K562 (cell line): ENCODE data around the gene GAA. TPM values are rescaled to one million over a fixed set of nuclear protein-coding genes. Genes with fewer than 3 reads are reported as not detected.
A peak's percentile ranks its signal among the peaks of the same experiment; 100 is the strongest.

ENCODE experiments used
- EWSR1 ChIP-seq: fragments of 450-650 bp; IDR thresholded peaks from 2 replicates; pipeline ENCODE4 v1.6.1; 2018; ENCODE audit warnings: borderline replicate concordance, mild to moderate bottlenecking, low read depth, moderate library complexity; ENCODE audit not compliant: partially characterized antibody
- FOXJ2 ChIP-seq: fragments of 200-800 bp; sonication (Bioruptor generic); IDR thresholded peaks from 2 replicates; pipeline ENCODE4 v1.6.1; 2016; ENCODE audit warnings: missing genetic modification characterization, missing compliant biosample characterization
- GTF2B ChIP-seq: IDR thresholded peaks from 2 replicates; pipeline ENCODE4 v1.6.1; 2011; ENCODE audit not compliant: insufficient read length; ENCODE audit errors: extremely low read depth
- HNRNPH1 ChIP-seq: fragments of 200-400 bp; formaldehyde crosslinking; optimal IDR thresholded peaks from 2 replicates; pipeline ENCODE3; 2017; ENCODE audit warnings: low read depth, mild to moderate bottlenecking, low read length, moderate library complexity
- POLR2A ChIP-seq: fragments of 450-650 bp; conservative IDR thresholded peaks from 2 replicates; pipeline ENCODE4 v1.6.1; 2016
- POLR2B ChIP-seq: fragments of 450-650 bp; IDR thresholded peaks from 2 replicates; pipeline ENCODE4 v1.6.1; 2018; ENCODE audit warnings: low read depth; ENCODE audit not compliant: partially characterized antibody
- TAF1 ChIP-seq: IDR thresholded peaks from 2 replicates; pipeline ENCODE4 v1.6.1; 2011; ENCODE audit warnings: mild to moderate bottlenecking, low read length, moderate library complexity; ENCODE audit not compliant: insufficient read depth, control insufficient read depth, severe bottlenecking; ENCODE audit errors: extremely low read depth
- VEZF1 ChIP-seq: fragments of 200-800 bp; sonication (Bioruptor generic); IDR thresholded peaks from 2 replicates; pipeline ENCODE4 v1.6.1; 2017; ENCODE audit warnings: missing genetic modification characterization, missing compliant biosample characterization
- WHSC1 ChIP-seq: IDR thresholded peaks from one replicate; pipeline ENCODE4 v1.6.1; 2012; ENCODE audit warnings: low read length, control low read depth, inconsistent platforms
- XRCC5 ChIP-seq: fragments of 200-400 bp; formaldehyde crosslinking; IDR thresholded peaks from 2 replicates; pipeline ENCODE4 v1.6.1; 2017; ENCODE audit warnings: low read depth, mild to moderate bottlenecking, low read length
- ZNF184 ChIP-seq: sonication (generic); formaldehyde crosslinking; IDR thresholded peaks from 2 replicates; pipeline ENCODE4 v1.5.0; 2020; ENCODE audit warnings: missing genetic modification reagents
- ZNF24 ChIP-seq: fragments of 450-650 bp; IDR thresholded peaks from 2 replicates; pipeline ENCODE4 v1.6.1; 2016
- ZNF449 ChIP-seq: fragments of 250-450 bp; sonication (Bioruptor Pico); IDR thresholded peaks from 2 replicates; pipeline ENCODE4 v1.8.0; 2022; ENCODE audit warnings: moderate library complexity, mild to moderate bottlenecking, inconsistent platforms
- ZNF561 ChIP-seq: fragments of 450-650 bp; formaldehyde crosslinking; conservative IDR thresholded peaks from 2 replicates; pipeline ENCODE4 v1.4.0; 2020; ENCODE audit warnings: mild to moderate bottlenecking, moderate library complexity
- polyA plus RNA-seq, 8 experiments: library from polyadenylated mRNA; depleted of rRNA in 4 of 8; stranded (reverse) in 5 of 8; unstranded in 3 of 8; fragments of >200 nt; fragmentation: Nextera tagmentation in 2 of 8; fragmentation: Illumina TruSeq in 1 of 8; extraction: Ambion mirVana in 2 of 8; extraction: Trizol in 1 of 8; gene quantifications; 2 replicates each; pipeline versions ENCODE4 v1.2.1 to v1.2.3, GENCODE V29; 2011 to 2014; ENCODE audit warnings: inconsistent platforms in 1 of 8, missing spikeins in 1 of 8
- total RNA-seq, 7 experiments: library from RNA; depleted of rRNA in 6 of 7; stranded (reverse); fragments of >200 nt in 6 of 7; fragmentation: Illumina TruSeq in 2 of 7; extraction: Trizol in 2 of 7; gene quantifications; 2 replicates each; pipeline versions ENCODE4 v1.2.1 to v1.2.3, GENCODE V29; 2011 to 2021; ENCODE audit warnings: low replicate concordance in 1 of 7
- TF ChIP-seq, protein P1 (sequence below): fragments of 450-650 bp; formaldehyde crosslinking; IDR thresholded peaks from 2 replicates; pipeline ENCODE4 v1.4.0; 2020; ENCODE audit warnings: mild to moderate bottlenecking
- TF ChIP-seq, protein P2 (sequence below): sonication (generic); formaldehyde crosslinking; IDR thresholded peaks from 2 replicates; pipeline ENCODE4 v1.8.0; 2022; ENCODE audit warnings: mild to moderate bottlenecking, missing genetic modification reagents

GAA gene
- total and polyA plus RNA-seq, 9 of the 15 experiments (the other 6 are each of a cell fraction or from before 2014, with no cell fraction given) = 0.15 to 6.4 (median 1.7) TPM

GRCh38 chr17:80101011-80101945, at the start of gene GAA (continued):
- TF ChIP-seq VEZF1 = peak; percentile 75
- no peak for TF ChIP-seq XRCC5
- no peak for TF ChIP-seq ZNF561 (CRISPR knock-in tag)
- no peak for TF ChIP-seq HNRNPH1
- TF ChIP-seq EWSR1 = no peak
- TF ChIP-seq ZNF184 = no peak
- no peak for TF ChIP-seq GTF2B
- TF ChIP-seq WHSC1 = no peak
- TF ChIP-seq POLR2A = peak; percentile 59
- TF ChIP-seq, protein P1, sequence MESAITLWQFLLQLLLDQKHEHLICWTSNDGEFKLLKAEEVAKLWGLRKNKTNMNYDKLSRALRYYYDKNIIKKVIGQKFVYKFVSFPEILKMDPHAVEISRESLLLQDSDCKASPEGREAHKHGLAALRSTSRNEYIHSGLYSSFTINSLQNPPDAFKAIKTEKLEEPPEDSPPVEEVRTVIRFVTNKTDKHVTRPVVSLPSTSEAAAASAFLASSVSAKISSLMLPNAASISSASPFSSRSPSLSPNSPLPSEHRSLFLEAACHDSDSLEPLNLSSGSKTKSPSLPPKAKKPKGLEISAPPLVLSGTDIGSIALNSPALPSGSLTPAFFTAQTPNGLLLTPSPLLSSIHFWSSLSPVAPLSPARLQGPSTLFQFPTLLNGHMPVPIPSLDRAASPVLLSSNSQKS (CRISPR knock-in tag) = no peak
- TF ChIP-seq TAF1 = peak; percentile 17
- no peak for TF ChIP-seq ZNF449 (CRISPR knock-in tag)
- TF ChIP-seq ZNF24 = no peak
- no peak for TF ChIP-seq FOXJ2 (tag)
- TF ChIP-seq, protein P2, sequence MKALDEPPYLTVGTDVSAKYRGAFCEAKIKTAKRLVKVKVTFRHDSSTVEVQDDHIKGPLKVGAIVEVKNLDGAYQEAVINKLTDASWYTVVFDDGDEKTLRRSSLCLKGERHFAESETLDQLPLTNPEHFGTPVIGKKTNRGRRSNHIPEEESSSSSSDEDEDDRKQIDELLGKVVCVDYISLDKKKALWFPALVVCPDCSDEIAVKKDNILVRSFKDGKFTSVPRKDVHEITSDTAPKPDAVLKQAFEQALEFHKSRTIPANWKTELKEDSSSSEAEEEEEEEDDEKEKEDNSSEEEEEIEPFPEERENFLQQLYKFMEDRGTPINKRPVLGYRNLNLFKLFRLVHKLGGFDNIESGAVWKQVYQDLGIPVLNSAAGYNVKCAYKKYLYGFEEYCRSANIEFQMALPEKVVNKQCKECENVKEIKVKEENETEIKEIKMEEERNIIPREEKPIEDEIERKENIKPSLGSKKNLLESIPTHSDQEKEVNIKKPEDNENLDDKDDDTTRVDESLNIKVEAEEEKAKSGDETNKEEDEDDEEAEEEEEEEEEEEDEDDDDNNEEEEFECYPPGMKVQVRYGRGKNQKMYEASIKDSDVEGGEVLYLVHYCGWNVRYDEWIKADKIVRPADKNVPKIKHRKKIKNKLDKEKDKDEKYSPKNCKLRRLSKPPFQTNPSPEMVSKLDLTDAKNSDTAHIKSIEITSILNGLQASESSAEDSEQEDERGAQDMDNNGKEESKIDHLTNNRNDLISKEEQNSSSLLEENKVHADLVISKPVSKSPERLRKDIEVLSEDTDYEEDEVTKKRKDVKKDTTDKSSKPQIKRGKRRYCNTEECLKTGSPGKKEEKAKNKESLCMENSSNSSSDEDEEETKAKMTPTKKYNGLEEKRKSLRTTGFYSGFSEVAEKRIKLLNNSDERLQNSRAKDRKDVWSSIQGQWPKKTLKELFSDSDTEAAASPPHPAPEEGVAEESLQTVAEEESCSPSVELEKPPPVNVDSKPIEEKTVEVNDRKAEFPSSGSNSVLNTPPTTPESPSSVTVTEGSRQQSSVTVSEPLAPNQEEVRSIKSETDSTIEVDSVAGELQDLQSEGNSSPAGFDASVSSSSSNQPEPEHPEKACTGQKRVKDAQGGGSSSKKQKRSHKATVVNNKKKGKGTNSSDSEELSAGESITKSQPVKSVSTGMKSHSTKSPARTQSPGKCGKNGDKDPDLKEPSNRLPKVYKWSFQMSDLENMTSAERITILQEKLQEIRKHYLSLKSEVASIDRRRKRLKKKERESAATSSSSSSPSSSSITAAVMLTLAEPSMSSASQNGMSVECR (CRISPR knock-in tag) = no peak
- no peak for TF ChIP-seq POLR2B
